Peyer's patch (tissue), 4 donors: ENCODE measurements around the gene PPP2R3A. TPM values are rescaled to one million over a fixed set of nuclear protein-coding genes. Genes with fewer than 3 reads are reported as not detected.

ENCODE experiments used
- DNase-seq, 3 donors: peaks; one replicate each; pipeline ENCODE4 v3.0.0-alpha.2; 2017 to 2019
- H3K27ac ChIP-seq, 4 donors: fragments of 200-600 bp; sonication (generic); one replicate each; pipeline ENCODE4 v1.5.1; 2016 to 2019
- H3K27me3 ChIP-seq, 2 donors: fragments of 200-600 bp; sonication (generic); one replicate each; pipeline ENCODE4 v1.5.1; 2019
- H3K36me3 ChIP-seq, 3 donors: fragments of 200-600 bp; sonication (generic); one replicate each; pipeline ENCODE4 v1.5.1; 2016 to 2019
- H3K4me1 ChIP-seq, 4 donors: fragments of 200-600 bp; sonication (generic); one replicate each; pipeline ENCODE4 v1.5.1; 2016 to 2019
- H3K4me3 ChIP-seq, 4 donors: fragments of 200-600 bp; sonication (generic); 1 replicate in 3 of 4; 2 replicates in 1 of 4; pipeline ENCODE4 v1.5.1; 2016 to 2019; ENCODE audit warnings: mild to moderate bottlenecking in 1 of 4
- H3K9me3 ChIP-seq, 4 donors: fragments of 200-600 bp; sonication (generic); one replicate each; pipeline ENCODE4 v1.5.1; 2016 to 2019; ENCODE audit warnings: mild to moderate bottlenecking in 1 of 4
- POLR2A ChIP-seq, 2 donors: fragments of 450-650 bp; IDR thresholded peaks; one replicate each; pipeline ENCODE4 v1.5.1; 2017; ENCODE audit warnings: antibody characterized with exemption in 2 of 2, mild to moderate bottlenecking in 2 of 2, moderate library complexity in 2 of 2
- total RNA-seq, 4 donors: library from RNA; depleted of rRNA; stranded (reverse); fragments of >200 nt; gene quantifications; one replicate each; pipeline ENCODE4 v1.1.0, GENCODE V29; 2016
- TF ChIP-seq, protein P1 (sequence below), 6 experiments: fragments of 450-650 bp in 4 of 6; fragments of 200-600 bp in 2 of 6; sonication (generic) in 1 of 6; IDR thresholded peaks; one replicate each; pipeline ENCODE4 v1.5.1; 2017 to 2019; ENCODE audit warnings: antibody characterized with exemption in 6 of 6, mild to moderate bottlenecking in 3 of 6, moderate library complexity in 1 of 6

PPP2R3A gene
- total RNA-seq, 4 donors from 2014 or later = 6.6 to 27.1 (median 21.9) TPM

DNA sequence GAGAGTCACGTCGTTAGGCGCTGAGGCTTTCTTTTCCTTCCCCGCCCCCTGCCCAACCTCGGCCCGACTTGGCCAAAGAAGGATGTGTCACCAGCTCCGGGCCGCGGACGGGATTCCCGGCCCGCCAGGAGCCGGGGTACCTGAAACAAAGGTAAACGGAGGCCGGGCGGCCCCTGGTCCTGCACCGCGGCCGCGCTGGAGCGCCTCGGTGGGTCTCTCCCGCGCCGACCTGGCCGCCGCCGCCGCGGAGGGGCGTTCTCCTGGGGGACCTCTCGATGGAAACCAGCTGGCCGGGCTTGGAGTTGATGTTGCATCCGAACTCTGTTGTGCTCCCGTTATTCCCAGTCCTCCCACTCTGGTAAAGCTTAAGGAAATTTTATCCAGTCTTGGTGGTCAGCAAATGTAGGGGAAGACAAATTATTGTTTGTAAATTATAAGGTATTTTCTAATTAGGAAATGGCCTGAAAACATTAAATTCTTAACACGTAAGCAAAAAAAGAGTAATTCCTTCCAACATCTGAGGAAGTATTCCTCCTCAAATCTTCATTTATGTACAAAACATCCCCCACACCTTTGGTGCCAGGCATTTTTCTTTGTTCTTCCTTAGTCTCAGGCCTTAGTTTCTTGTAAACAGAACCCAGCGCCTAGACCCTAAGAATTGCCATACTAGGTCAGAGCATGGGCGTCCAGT lies 888 bp downstream of the PPP2R3A start:
- Histone ChIP-seq H3K9me3 (no peaks in the 10 kb centered on the region), H3K4me1 (peaks cover 0 to 22% (median 4%) of the 10 kb centered on the region in 4 donors), H3K27me3 (no peaks in the 10 kb centered on the region), H3K4me3 (peak overlapping the region; percentile 51 to 80 (median 70)), H3K27ac (peak overlapping the region; percentile 66 to 92 (median 86)), H3K36me3 (no peaks in the 10 kb centered on the region)
- no peak for DNase-seq
- TF ChIP-seq, protein P1, sequence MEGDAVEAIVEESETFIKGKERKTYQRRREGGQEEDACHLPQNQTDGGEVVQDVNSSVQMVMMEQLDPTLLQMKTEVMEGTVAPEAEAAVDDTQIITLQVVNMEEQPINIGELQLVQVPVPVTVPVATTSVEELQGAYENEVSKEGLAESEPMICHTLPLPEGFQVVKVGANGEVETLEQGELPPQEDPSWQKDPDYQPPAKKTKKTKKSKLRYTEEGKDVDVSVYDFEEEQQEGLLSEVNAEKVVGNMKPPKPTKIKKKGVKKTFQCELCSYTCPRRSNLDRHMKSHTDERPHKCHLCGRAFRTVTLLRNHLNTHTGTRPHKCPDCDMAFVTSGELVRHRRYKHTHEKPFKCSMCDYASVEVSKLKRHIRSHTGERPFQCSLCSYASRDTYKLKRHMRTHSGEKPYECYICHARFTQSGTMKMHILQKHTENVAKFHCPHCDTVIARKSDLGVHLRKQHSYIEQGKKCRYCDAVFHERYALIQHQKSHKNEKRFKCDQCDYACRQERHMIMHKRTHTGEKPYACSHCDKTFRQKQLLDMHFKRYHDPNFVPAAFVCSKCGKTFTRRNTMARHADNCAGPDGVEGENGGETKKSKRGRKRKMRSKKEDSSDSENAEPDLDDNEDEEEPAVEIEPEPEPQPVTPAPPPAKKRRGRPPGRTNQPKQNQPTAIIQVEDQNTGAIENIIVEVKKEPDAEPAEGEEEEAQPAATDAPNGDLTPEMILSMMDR (IDR thresholded peaks at IDR 0.05) = no peak
- TF ChIP-seq POLR2A (IDR thresholded peaks at IDR 0.05) = no peak

DNA sequence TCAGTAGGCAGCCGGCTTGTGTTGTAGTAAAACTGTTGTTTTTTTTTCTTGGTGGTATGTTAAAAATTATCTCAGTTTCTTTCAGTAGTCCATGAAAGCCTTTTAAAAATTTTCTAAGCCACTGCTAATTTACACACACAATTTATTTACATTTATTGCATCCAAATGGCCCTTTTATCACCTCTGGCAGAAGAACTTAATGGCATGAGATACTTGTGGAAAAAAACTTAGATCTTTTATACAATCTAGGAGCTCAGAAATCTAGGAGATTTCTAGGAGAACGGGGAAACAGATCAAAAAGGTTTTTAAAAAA lies 1.4 kb downstream of the PPP2R3A start:
- peak overlapping the region in 1 of 4 donors; percentile 92 for H3K27ac ChIP-seq
- no peak for TF ChIP-seq POLR2A (IDR thresholded peaks at IDR 0.05)
- TF ChIP-seq, protein P1 (IDR thresholded peaks at IDR 0.05) = no peak

GRCh38 chr3:135967867-135968266 lies 2.3 kb downstream of the PPP2R3A start:
- H3K4me1 ChIP-seq = peaks cover 0 to 22% (median 4%) of the 10 kb centered on the region in 4 donors
- no peaks in the 10 kb centered on the region for H3K27me3 ChIP-seq
- no peak for TF ChIP-seq POLR2A (IDR thresholded peaks at IDR 0.05)
- TF ChIP-seq, protein P1 (IDR thresholded peaks at IDR 0.05) = no peak
- H3K9me3 ChIP-seq = no peaks in the 10 kb centered on the region
- no peak for DNase-seq
- no peaks in the 10 kb centered on the region for H3K36me3 ChIP-seq
- H3K4me3 ChIP-seq = no peak overlapping the region
- H3K27ac ChIP-seq = no peak overlapping the region

More for the DNA sequence above, 1.4 kb downstream of the PPP2R3A start:
- Histone ChIP-seq H3K4me1 (peaks cover 0 to 22% (median 4%) of the 10 kb centered on the region in 4 donors), H3K9me3 (no peaks in the 10 kb centered on the region), H3K36me3 (no peaks in the 10 kb centered on the region), H3K27me3 (no peaks in the 10 kb centered on the region), H3K4me3 (peak overlapping the region in 3 of 4 donors; percentile 51 to 80 (median 77))
- no peak for DNase-seq

DNA sequence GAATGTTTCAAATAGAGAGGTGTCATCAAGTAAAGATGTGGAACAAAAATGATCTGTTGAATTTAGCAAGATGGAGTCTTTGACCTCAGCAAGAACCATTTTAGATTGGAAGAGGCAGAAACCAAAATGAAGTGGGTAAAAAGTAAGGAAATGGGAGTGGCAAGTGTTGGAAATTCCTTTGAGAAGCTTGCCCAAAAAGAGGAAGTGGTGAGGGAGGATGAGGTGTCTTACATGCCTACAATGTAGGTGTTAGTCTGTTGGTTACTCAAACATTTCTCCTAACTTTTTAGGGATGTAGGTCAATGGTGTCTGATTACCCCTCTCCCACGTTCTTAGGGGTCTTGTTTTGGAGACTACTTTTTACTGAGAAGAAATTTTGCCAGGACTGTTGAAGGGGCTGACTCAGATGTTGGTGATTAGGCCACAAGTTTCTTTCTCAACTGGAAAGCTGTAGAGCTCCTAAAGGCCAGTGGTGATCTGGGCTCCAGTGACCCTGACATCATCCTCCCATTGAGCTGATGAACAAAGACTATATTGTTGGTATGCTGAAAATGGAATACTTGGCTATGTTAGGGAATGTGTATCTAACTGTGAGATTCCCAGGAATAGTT lies 5.1 kb downstream of the PPP2R3A start:
- Histone ChIP-seq H3K4me3 (no peak overlapping the region), H3K36me3 (no peaks in the 10 kb centered on the region), H3K4me1 (peaks cover 0 to 8% (median 2%) of the 10 kb centered on the region in 4 donors), H3K27ac (no peak overlapping the region), H3K27me3 (no peaks in the 10 kb centered on the region), H3K9me3 (no peaks in the 10 kb centered on the region)
- no peak for DNase-seq
- TF ChIP-seq, protein P1 (IDR thresholded peaks at IDR 0.05) = no peak
- TF ChIP-seq POLR2A (IDR thresholded peaks at IDR 0.05) = no peak

GRCh38 chr3:135973841-135974240 lies 8.3 kb downstream of the PPP2R3A start:
- H3K36me3 ChIP-seq = no peaks in the 10 kb centered on the region
- H3K4me3 ChIP-seq = no peak overlapping the region
- H3K9me3 ChIP-seq = no peaks in the 10 kb centered on the region
- H3K27ac ChIP-seq = no peak overlapping the region
- TF ChIP-seq, protein P1 (IDR thresholded peaks at IDR 0.05) = no peak
- no peak for TF ChIP-seq POLR2A (IDR thresholded peaks at IDR 0.05)
- H3K27me3 ChIP-seq = no peaks in the 10 kb centered on the region
- no peaks in the 10 kb centered on the region for H3K4me1 ChIP-seq
- no peak for DNase-seq
